Stimulated activated CD4-positive, alpha-beta T cell treated with anti-CD3 and anti-CD28 coated beads, Interleukin-12 subunit alpha, Interleukin-12 subunit beta, amount 100 ng/mL, for 48 hours (primary cell): ENCODE measurements around the gene SPEN.
"Not testable (repeated sequence)": the region's sequence is repeated elsewhere in the genome, so short reads cannot be mapped to it uniquely, and the experiment has no call there.

Experiments used
- DNase-seq, 3 donors: peaks; one replicate each; pipeline ENCODE4 v3.0.0-alpha.2; 2020; ENCODE audit warnings: low read depth in 2 of 3, low spot score in 1 of 3

The SPEN gene

GRCh38 chr1:15847100-15847892, at the start of gene SPEN:
Gene SPEN, plus strand, starts transcription at chr1:15847707. Its CDS starts 361 bp downstream, at chr1:15848068.
- DNase-seq: peak; percentile 91 to 98 (median 96)

- no peak for DNase-seq
Measured at GRCh38 chr1:15799004-15799867, 48.3 kb upstream of the SPEN start.

GRCh38 chr1:15799928-15800835, 47.3 kb upstream of the SPEN start:
- no peak for DNase-seq

GRCh38 chr1:15802234-15802965, 45.1 kb upstream of the SPEN start:
- no peak for DNase-seq

GRCh38 chr1:15803380-15803779, 44.1 kb upstream of the SPEN start:
- DNase-seq: peak in 2 of 3 donors; percentile 12 to 17

GRCh38 chr1:15804060-15804459, 43.4 kb upstream of the SPEN start:
- no peak for DNase-seq

- no peak for DNase-seq
Measured at GRCh38 chr1:15807121-15807520, 40.4 kb upstream of the SPEN start.

GRCh38 chr1:15807549-15807948, 40.0 kb upstream of the SPEN start, which contains the start of gene UQCRHL:
Gene UQCRHL, minus strand, starts transcription at chr1:15807649. Its CDS starts 0 bp downstream, at chr1:15807649.
- DNase-seq: not testable (repeated sequence)

GRCh38 chr1:15808955-15809354, 38.6 kb upstream of the SPEN start:
- DNase-seq: no peak

GRCh38 chr1:15810073-15810472, 37.4 kb upstream of the SPEN start:
- no peak for DNase-seq

GRCh38 chr1:15816674-15817073, 30.8 kb upstream of the SPEN start:
- DNase-seq: no peak

- no peak for DNase-seq
Measured at GRCh38 chr1:15820478-15820877, 27.0 kb upstream of the SPEN start.

- DNase-seq: no peak
Measured at GRCh38 chr1:15825800-15826199, 21.7 kb upstream of the SPEN start.

GRCh38 chr1:15826810-15827507, 20.5 kb upstream of the SPEN start:
- DNase-seq: no peak

GRCh38 chr1:15827567-15827966, 19.9 kb upstream of the SPEN start:
- DNase-seq: not testable (repeated sequence)

GRCh38 chr1:15828931-15829330, 18.6 kb upstream of the SPEN start:
- not testable (repeated sequence) for DNase-seq

- DNase-seq: no peak
Measured at GRCh38 chr1:15830258-15830657, 17.2 kb upstream of the SPEN start.

GRCh38 chr1:15833069-15833679, 14.3 kb upstream of the SPEN start:
- DNase-seq: peak; percentile 30 to 45 (median 45)

- DNase-seq: no peak
Measured at GRCh38 chr1:15833842-15834405, 13.6 kb upstream of the SPEN start.
